Upper lobe of right lung (tissue), 1 donor: Measurements from ENCODE around the gene GRIA2. TPM values are rescaled to one million over a fixed set of nuclear protein-coding genes. Genes with fewer than 3 reads are reported as not detected.

Source experiments
- ATAC-seq: fragments of 200-7000 bp; cut with Tn5 transposase; one replicate; pipeline ENCODE4 v1.9.1; 2020; ENCODE audit warnings: mild to moderate bottlenecking, moderate library complexity
- DNase-seq: peaks from one replicate; pipeline ENCODE4 v3.0.0-alpha.2; 2020
- H3K27ac ChIP-seq: fragments of 200-600 bp; one replicate; pipeline ENCODE4 v1.8.0; 2022
- H3K27me3 ChIP-seq: fragments of 200-600 bp; one replicate; pipeline ENCODE4 v1.8.0; 2022; ENCODE audit warnings: mild to moderate bottlenecking
- H3K36me3 ChIP-seq: fragments of 200-600 bp; one replicate; pipeline ENCODE4 v1.8.0; 2022
- H3K4me1 ChIP-seq: fragments of 200-600 bp; one replicate; pipeline ENCODE4 v1.8.0; 2022
- H3K4me3 ChIP-seq: fragments of 200-600 bp; one replicate; pipeline ENCODE4 v1.8.0; 2022; ENCODE audit warnings: mild to moderate bottlenecking
- H3K9me3 ChIP-seq: fragments of 200-600 bp; one replicate; pipeline ENCODE4 v1.8.0; 2022
- CTCF ChIP-seq: fragments of 200-600 bp; IDR thresholded peaks from one replicate; pipeline ENCODE4 v1.8.0; 2022; ENCODE audit warnings: antibody characterized with exemption
- intact Hi-C: fragments of 100-400 bp; cut with DNase I; formaldehyde crosslinking; loops from one replicate; pipeline ENCODE4 v1.11.0; 2022
- total RNA-seq: library from RNA; stranded (reverse); fragmentation: NEBNext Ultra II Directional; extraction: Animal tissue kit (Norgen Biotek cat#: 25700); gene quantifications from one replicate; pipeline ENCODE4 v1.2.1, GENCODE V29; 2021
- donor health status: DM: no; HTN: yes; CAD: no; lungs with severe emphysema.

GRIA2 gene
- total RNA-seq, 1 donor from 2014 or later = not detected

DNA sequence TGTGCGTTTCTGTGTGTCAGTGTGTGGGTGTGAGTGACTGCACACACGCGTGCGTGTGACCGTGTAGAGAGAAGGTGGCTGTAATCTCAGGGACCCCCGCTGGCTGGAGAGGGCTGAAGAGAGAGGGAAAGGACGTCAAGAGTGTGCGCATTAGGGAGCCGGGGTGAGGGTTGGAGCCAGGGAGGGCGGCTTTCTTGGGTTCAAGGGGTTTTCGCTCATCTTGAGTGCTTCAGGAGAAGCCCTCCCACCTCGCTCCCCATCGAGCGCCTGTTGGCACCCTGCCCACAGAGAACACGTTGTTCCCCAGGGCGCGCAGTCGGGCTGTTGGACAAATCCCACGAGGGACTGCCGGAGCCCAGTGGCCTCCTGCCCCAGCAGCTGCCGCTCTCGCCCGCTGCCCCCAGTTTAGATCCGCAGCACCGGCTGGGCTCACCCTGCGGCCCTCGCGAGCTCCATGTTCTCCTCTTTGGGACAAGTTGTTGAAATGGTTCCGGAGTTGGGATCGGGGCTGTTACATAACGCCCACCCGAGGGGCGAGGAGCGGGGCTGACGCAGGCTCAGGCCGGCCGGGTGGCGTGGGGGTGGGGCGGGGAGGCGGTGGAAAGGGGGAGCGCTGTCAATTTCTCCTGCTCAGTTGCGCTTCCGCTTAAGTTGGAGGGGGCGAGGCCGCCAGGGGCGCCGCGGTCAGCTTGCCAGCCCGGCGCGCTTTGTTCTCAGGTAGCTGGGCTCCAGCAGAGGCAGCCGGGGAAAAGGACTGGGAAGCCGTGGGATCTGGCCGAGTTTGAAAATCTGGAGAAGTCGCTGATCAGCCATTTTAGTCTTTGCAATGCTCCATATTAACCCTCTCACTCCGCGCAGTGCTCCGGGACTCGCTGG lies 1.6 kb downstream of the GRIA2 start:
- Histone ChIP-seq H3K27ac (no peak overlapping the region), H3K4me1 (peaks cover 3% of the 10 kb centered on the region), H3K36me3 (no peaks in the 10 kb centered on the region), H3K9me3 (no peaks in the 10 kb centered on the region), H3K4me3 (peak overlapping the region; percentile 21), H3K27me3 (peaks cover 43% of the 10 kb centered on the region)
- intact Hi-C loops = no loop called here
- no peak for TF ChIP-seq CTCF
- DNase-seq (no peak), ATAC-seq (peak; percentile 25)

DNA sequence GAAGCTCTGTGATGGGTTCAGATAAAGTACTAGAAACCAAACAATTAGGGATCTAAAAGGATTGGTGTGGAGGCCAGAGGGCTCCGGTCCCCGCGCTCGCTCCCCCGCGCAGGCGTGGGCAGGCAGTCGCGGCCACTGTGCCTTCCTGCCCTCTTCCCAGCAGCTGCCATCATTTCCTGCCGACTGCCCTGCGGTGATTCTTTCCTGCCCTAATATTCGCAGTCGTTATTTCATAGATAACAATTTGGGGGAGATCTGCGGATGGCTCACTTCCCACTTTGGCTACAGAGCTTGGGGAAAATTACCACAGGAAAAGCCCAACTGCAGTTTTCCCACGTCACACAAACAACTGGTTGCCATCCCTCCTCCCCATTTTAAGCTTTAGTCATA lies 2.2 kb downstream of the GRIA2 start:
- no peaks in the 10 kb centered on the region for H3K36me3 ChIP-seq
- ATAC-seq (no peak), DNase-seq (no peak)
- H3K27ac ChIP-seq = no peak overlapping the region
- peaks cover 3% of the 10 kb centered on the region for H3K4me1 ChIP-seq
- H3K27me3 ChIP-seq = peaks cover 43% of the 10 kb centered on the region
- no peaks in the 10 kb centered on the region for H3K9me3 ChIP-seq
- intact Hi-C loops = no loop called here
- no peak for TF ChIP-seq CTCF
- peak overlapping the region; percentile 21 for H3K4me3 ChIP-seq

DNA sequence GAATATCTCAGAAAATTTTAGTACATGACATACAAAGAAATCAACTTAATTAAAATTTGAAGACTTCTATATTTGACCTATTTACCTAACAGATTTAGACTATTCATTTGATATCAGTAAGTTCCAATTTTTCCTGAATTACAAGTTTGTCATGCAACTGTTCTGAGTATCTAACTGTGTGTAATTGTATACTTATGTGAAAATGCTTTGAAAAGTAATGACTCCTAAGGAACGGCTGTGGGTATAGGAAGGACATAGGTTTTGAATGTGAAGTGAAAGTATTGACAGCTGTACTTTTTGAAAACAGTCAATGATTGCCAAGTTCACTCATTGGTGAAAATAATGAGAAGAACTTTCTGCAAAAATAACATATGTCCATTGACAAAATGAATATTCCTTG lies 2.9 kb downstream of the GRIA2 start:
- no peak for TF ChIP-seq CTCF
- DNase-seq = no peak
- no peak overlapping the region for H3K27ac ChIP-seq
- no peak overlapping the region for H3K4me3 ChIP-seq
- intact Hi-C loops = no loop called here
- H3K27me3 ChIP-seq = peaks cover 43% of the 10 kb centered on the region
- H3K4me1 ChIP-seq = peaks cover 3% of the 10 kb centered on the region
- no peaks in the 10 kb centered on the region for H3K9me3 ChIP-seq
- no peaks in the 10 kb centered on the region for H3K36me3 ChIP-seq
- ATAC-seq = no peak

- ATAC-seq (no peak), DNase-seq (no peak)
- Histone ChIP-seq H3K4me1 (peaks cover 3% of the 10 kb centered on the region), H3K27ac (no peak overlapping the region), H3K9me3 (no peaks in the 10 kb centered on the region), H3K4me3 (no peak overlapping the region), H3K36me3 (no peaks in the 10 kb centered on the region), H3K27me3 (peaks cover 30% of the 10 kb centered on the region)
- intact Hi-C loops = no loop called here
- TF ChIP-seq CTCF = no peak
Measured at GRCh38 chr4:157225096-157225495, 4.6 kb downstream of the GRIA2 start.

DNA sequence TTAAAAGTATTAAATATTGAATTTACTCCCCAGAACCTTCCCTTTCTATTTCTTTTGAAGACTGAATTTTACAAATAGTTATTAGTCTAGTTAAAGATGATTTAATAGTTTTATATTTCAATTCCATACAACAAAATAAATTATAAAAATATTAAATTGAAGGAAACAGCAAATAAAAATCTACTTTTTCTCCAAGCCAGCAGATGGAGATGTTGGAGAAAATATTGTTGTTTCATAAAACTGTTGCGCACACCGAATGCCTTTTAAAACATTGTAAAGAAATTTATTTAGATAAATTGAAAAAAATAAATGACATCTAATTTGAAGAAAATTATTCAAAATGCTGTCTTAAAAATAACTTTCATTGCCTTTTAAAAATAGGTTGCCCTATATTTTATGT lies 5.5 kb downstream of the GRIA2 start:
- ATAC-seq (no peak), DNase-seq (no peak)
- intact Hi-C loops = no loop called here
- Histone ChIP-seq H3K27ac (no peak overlapping the region), H3K36me3 (no peaks in the 10 kb centered on the region), H3K4me3 (no peak overlapping the region), H3K4me1 (peaks cover 3% of the 10 kb centered on the region), H3K27me3 (peaks cover 21% of the 10 kb centered on the region), H3K9me3 (no peaks in the 10 kb centered on the region)
- TF ChIP-seq CTCF = no peak
